Measurements from ENCODE around the gene VSIG10L2. TPM values are rescaled to one million over a fixed set of nuclear protein-coding genes. Genes with fewer than 3 reads are reported as not detected.

VSIG10L2 gene
- total RNA-seq, 1 experiment from 2014 or later, result not detected

GRCh38 chr11:125978181-125978716, 32.4 kb downstream of the VSIG10L2 start (continued):
- no peak for TF ChIP-seq CEBPB (IDR thresholded peaks at IDR 0.05; ENCODE audit: low read depth)
- no peak for TF ChIP-seq MAX (IDR thresholded peaks at IDR 0.05)
- no peak for TF ChIP-seq JUND (IDR thresholded peaks at IDR 0.05)
- no peak for TF ChIP-seq POLR2A (IDR thresholded peaks at IDR 0.05; ENCODE audit: borderline replicate concordance, extremely low read depth, insufficient read depth, insufficient read length)
- TF ChIP-seq YY1 (IDR thresholded peaks at IDR 0.05; ENCODE audit: extremely low read depth, insufficient replicate concordance, low read depth, low read length), result no peak

- no peak for DNase-seq (ENCODE audit: low read depth, low spot score)
- Histone ChIP-seq H2AFZ (ENCODE audit: low read depth, low read length, poor library complexity, severe bottlenecking) (no peak overlapping the region), H3K4me1 (ENCODE audit: control insufficient read depth in 1 of 2, insufficient read depth in 2 of 2, low read length in 2 of 2) (0 out of 4 replicates have a peak, but pooled peaks cover 0 to 2% of the 10 kb centered on the region in 2 experiments), H3K27me3 (ENCODE audit: insufficient read depth, low read length) (no peaks in the 10 kb centered on the region), H3K9ac (ENCODE audit: low read length) (no peak overlapping the region), H3K36me3 (ENCODE audit: control insufficient read depth in 1 of 2, insufficient read depth in 2 of 2, low read length in 2 of 2) (peaks cover 0 to 3% of the 10 kb centered on the region in 2 experiments; a peak in 1 of 4 replicates), H3K79me2 (ENCODE audit: insufficient read depth, low read length) (no peaks in the 10 kb centered on the region), H3K4me3 (replicated peaks in 1 of 2; ENCODE audit: low read depth in 1 of 2, low read length in 2 of 2) (no peak overlapping the region), H3K27ac (ENCODE audit: low read depth, low read length) (no peak overlapping the region), H4K20me1 (ENCODE audit: insufficient read depth) (no peaks in the 10 kb centered on the region), H3K9me3 (ENCODE audit: control insufficient read depth in 1 of 2, insufficient read depth in 1 of 2, low read depth in 1 of 2, low read length in 2 of 2) (no peaks in the 10 kb centered on the region), H3K4me2 (ENCODE audit: low read length) (no peak overlapping the region), H3K9me2 (ENCODE audit: insufficient read depth) (no peaks in the 10 kb centered on the region)
- TF ChIP-seq ZBTB33 (IDR thresholded peaks at IDR 0.05; ENCODE audit: extremely low read depth, insufficient replicate concordance, low read length), result no peak
- TF ChIP-seq EGR1 (IDR thresholded peaks at IDR 0.05; ENCODE audit: low read depth), result no peak
- no peak for TF ChIP-seq CEBPB (IDR thresholded peaks at IDR 0.05; ENCODE audit: low read depth)
- no peak for TF ChIP-seq ZNF274 (IDR thresholded peaks at IDR 0.05; ENCODE audit: low read depth, low read length)
- no peak for TF ChIP-seq SP1 (IDR thresholded peaks at IDR 0.05; ENCODE audit: low read depth)
- no peak for TF ChIP-seq TCF7L2 (IDR thresholded peaks at IDR 0.05; ENCODE audit: borderline replicate concordance, extremely low read depth, insufficient read depth, insufficient read length)
- TF ChIP-seq SRF (IDR thresholded peaks at IDR 0.05; ENCODE audit: low read depth), result no peak
- no peak for TF ChIP-seq MAX (IDR thresholded peaks at IDR 0.05)
- TF ChIP-seq ELF1 (IDR thresholded peaks at IDR 0.05; ENCODE audit: borderline replicate concordance, low read depth), result no peak
- no peak for TF ChIP-seq EZH2phosphoT487 (IDR thresholded peaks at IDR 0.05; ENCODE audit: borderline replicate concordance)
- no peak for TF ChIP-seq CBX3 (IDR thresholded peaks at IDR 0.05; ENCODE audit: low read depth)
- no peak for TF ChIP-seq YY1 (IDR thresholded peaks at IDR 0.05; ENCODE audit: extremely low read depth, insufficient replicate concordance, low read depth, low read length)
- intact Hi-C loops (cut with micrococcal nuclease), result no loop called here
- no peak for ATAC-seq
- no TSS peak for BruUV-seq (replicated peaks)
- ChIA-PET RAD21 (ENCODE audit: low non-redundant PET in 1 of 2, low total read pairs in 2 of 2, uncharacterized antibody in 2 of 2, unreplicated experiment in 2 of 2) (no interaction called here), POLR2A (no interaction called here), CTCF (no interaction called here)
Observed at GRCh38 chr11:125978778-125979407, 33.0 kb downstream of the VSIG10L2 start.
